H1 (cell line): ENCODE measurements around the gene FOXL3. TPM values are rescaled to one million over a fixed set of nuclear protein-coding genes. Genes with fewer than 3 reads are reported as not detected.

ENCODE experiments used
- CTCF ChIA-PET: fragments of 300-600 bp; sonication (Branson Sonifier 250); formaldehyde crosslinking; loops from one replicate; lab custom pipeline; 2021; ENCODE audit not compliant: partially characterized antibody; lab: Charles Lee
- POLR2A ChIA-PET: fragments of 300-600 bp; sonication (Branson Sonifier 250); formaldehyde crosslinking; loops from one replicate; lab custom pipeline; 2021; ENCODE audit warnings: inconsistent platforms; ENCODE audit not compliant: partially characterized antibody; lab: Charles Lee
- DNase-seq, 2 experiments: peaks; one replicate each; pipeline versions ENCODE4 v3.0.0 to v3.0.0-alpha.2; 2010 to 2022; ENCODE audit warnings: low spot score in 2 of 2, low read depth in 1 of 2, mixed read lengths in 1 of 2
- FAIRE-seq: peaks from 2 replicates; lab custom pipeline; 2011; peaks lifted over from hg19 to GRCh38; lab: Jason Lieb, UNC
- H2AFZ ChIP-seq: 2 replicates; pipeline ENCODE4 v1.8.1; 2012; ENCODE audit warnings: low read length, inconsistent platforms
- H2AK5ac ChIP-seq: 2 replicates; pipeline ENCODE4 v1.6.1; 2013; ENCODE audit warnings: low read depth, low read length
- H2BK120ac ChIP-seq: replicated peaks from 2 replicates; pipeline ENCODE3; 2013; ENCODE audit warnings: low read depth, low read length, inconsistent platforms
- H2BK12ac ChIP-seq: 2 replicates; pipeline ENCODE4 v1.6.1; 2013; ENCODE audit warnings: low read depth, low read length
- H2BK15ac ChIP-seq: 2 replicates; pipeline ENCODE4 v1.6.1; 2013; ENCODE audit warnings: low read length
- H2BK20ac ChIP-seq: 2 replicates; pipeline ENCODE4 v1.6.1; 2013; ENCODE audit warnings: low read length
- H2BK5ac ChIP-seq: 2 replicates; pipeline ENCODE4 v1.6.1; 2013; ENCODE audit warnings: low read depth, low read length
- H3K14ac ChIP-seq: 2 replicates; pipeline ENCODE4 v1.6.1; 2013; ENCODE audit warnings: inconsistent platforms; ENCODE audit not compliant: insufficient read length
- H3K18ac ChIP-seq: 2 replicates; pipeline ENCODE4 v1.6.1; 2013; ENCODE audit warnings: low read length; ENCODE audit errors: extremely low read depth
- H3K23ac ChIP-seq: 2 replicates; pipeline ENCODE4 v1.6.1; 2013; ENCODE audit warnings: inconsistent platforms; ENCODE audit not compliant: insufficient read length
- H3K23me2 ChIP-seq: 2 replicates; pipeline ENCODE4 v1.6.1; 2013; ENCODE audit warnings: low read depth, low read length
- H3K27ac ChIP-seq: 2 replicates; pipeline ENCODE4 v1.6.1; 2011; ENCODE audit warnings: low read depth, low read length, inconsistent platforms
- H3K27me3 ChIP-seq, 4 experiments: replicated peaks in 1 of 4; 1 replicate in 1 of 4; 2 replicates in 3 of 4; pipeline versions ENCODE4 v1.6.1 to v1.8.1; 2011 to 2013; ENCODE audit warnings: low read length in 3 of 4, mild to moderate bottlenecking in 3 of 4, inconsistent platforms in 2 of 4, mixed read lengths in 2 of 4, moderate library complexity in 1 of 4; ENCODE audit not compliant: control insufficient read depth in 3 of 4, insufficient read depth in 3 of 4; ENCODE audit errors: extremely low read depth in 1 of 4
- H3K36me3 ChIP-seq, 4 experiments: 2 replicates each; pipeline versions ENCODE4 v1.6.1 to v1.8.1; 2011 to 2013; ENCODE audit warnings: mild to moderate bottlenecking in 4 of 4, low read length in 3 of 4, moderate library complexity in 2 of 4, control low read depth in 1 of 4, inconsistent platforms in 1 of 4; ENCODE audit not compliant: insufficient read depth in 4 of 4, control insufficient read depth in 2 of 4
- H3K4ac ChIP-seq: replicated peaks from 2 replicates; pipeline ENCODE3; 2013; ENCODE audit warnings: low read length, low read depth, mixed read lengths, inconsistent platforms; ENCODE audit not compliant: insufficient read length
- H3K4me1 ChIP-seq, 4 experiments: replicated peaks in 1 of 4; 1 replicate in 1 of 4; 2 replicates in 3 of 4; pipeline versions ENCODE4 v1.6.1 to v1.8.1; 2011 to 2013; ENCODE audit warnings: low read length in 3 of 4, inconsistent platforms in 2 of 4, mixed read lengths in 1 of 4; ENCODE audit not compliant: insufficient read depth in 4 of 4, control insufficient read depth in 3 of 4
- H3K4me2 ChIP-seq, 2 experiments: 2 replicates each; pipeline versions ENCODE4 v1.6.1 to v1.8.1; 2011 to 2013; ENCODE audit warnings: low read depth in 2 of 2, low read length in 2 of 2, control low read depth in 1 of 2, inconsistent platforms in 1 of 2, mild to moderate bottlenecking in 1 of 2; ENCODE audit not compliant: insufficient read depth in 1 of 2
- H3K4me3 ChIP-seq, 4 experiments: fragments of 200-600, 300-600 bp in 1 of 4; sonication (generic), shearing (Covaris generic), sonication (Bioruptor Twin) in 1 of 4; 2 replicates each; pipeline versions ENCODE4 v1.5.1 to v1.8.1; 2011 to 2016; ENCODE audit warnings: low read length in 4 of 4, low read depth in 3 of 4, control low read depth in 2 of 4, inconsistent platforms in 2 of 4, mild to moderate bottlenecking in 2 of 4, mixed read lengths in 1 of 4, moderate library complexity in 1 of 4; ENCODE audit not compliant: insufficient read depth in 2 of 4; ENCODE audit errors: extremely low read depth in 1 of 4
- H3K56ac ChIP-seq: replicated peaks from 2 replicates; pipeline ENCODE3; 2013; ENCODE audit warnings: low read depth, mild to moderate bottlenecking, mixed read lengths, low read length, inconsistent platforms; ENCODE audit not compliant: insufficient read length
- H3K79me1 ChIP-seq: 2 replicates; pipeline ENCODE4 v1.6.1; 2013; ENCODE audit warnings: low read depth, low read length, control low read depth
- H3K79me2 ChIP-seq, 2 experiments: 2 replicates each; pipeline versions ENCODE4 v1.6.1 to v1.8.1; 2012 to 2013; ENCODE audit warnings: low read length in 2 of 2, mild to moderate bottlenecking in 2 of 2, inconsistent platforms in 1 of 2; ENCODE audit not compliant: insufficient read depth in 2 of 2, control insufficient read depth in 1 of 2
- H3K9ac ChIP-seq, 4 experiments: replicated peaks in 1 of 4; 1 replicate in 1 of 4; 2 replicates in 3 of 4; pipeline versions ENCODE4 v1.6.1 to v1.8.1; 2011 to 2013; ENCODE audit warnings: low read depth in 3 of 4, low read length in 3 of 4, control low read depth in 2 of 4, mild to moderate bottlenecking in 2 of 4, moderate library complexity in 2 of 4, inconsistent platforms in 1 of 4; ENCODE audit errors: extremely low read depth in 1 of 4
- H3K9me3 ChIP-seq, 2 experiments: 2 replicates each; pipeline versions ENCODE4 v1.6.1 to v1.8.1; 2012 to 2013; ENCODE audit warnings: mild to moderate bottlenecking in 2 of 2, moderate library complexity in 2 of 2, control low read depth in 1 of 2, inconsistent platforms in 1 of 2, low read depth in 1 of 2, low read length in 1 of 2, mixed read lengths in 1 of 2; ENCODE audit not compliant: insufficient read depth in 2 of 2
- H4K20me1 ChIP-seq, 2 experiments: replicated peaks in 1 of 2; 2 replicates each; pipeline versions ENCODE3 to v1.8.1; 2011 to 2013; ENCODE audit warnings: inconsistent platforms in 2 of 2, low read length in 2 of 2, mild to moderate bottlenecking in 1 of 2; ENCODE audit not compliant: insufficient read depth in 2 of 2, control insufficient read depth in 1 of 2
- H4K5ac ChIP-seq: 2 replicates; pipeline ENCODE4 v1.6.1; 2013; ENCODE audit warnings: low read length, low read depth, mixed read lengths, inconsistent platforms; ENCODE audit not compliant: insufficient read length
- H4K8ac ChIP-seq: 2 replicates; pipeline ENCODE4 v1.8.0; 2013; ENCODE audit warnings: mild to moderate bottlenecking, moderate library complexity, low read length, inconsistent platforms; ENCODE audit not compliant: insufficient read depth; ENCODE audit errors: extremely low read depth
- H4K91ac ChIP-seq: replicated peaks from 2 replicates; pipeline ENCODE3; 2013; ENCODE audit warnings: low read length, mixed read lengths, inconsistent platforms; ENCODE audit not compliant: insufficient read length
- ASH2L ChIP-seq: fragments of 200-600, 300-600 bp; sonication (generic); IDR thresholded peaks from one replicate; pipeline ENCODE4 v1.7.1; 2017; ENCODE audit warnings: low read length
- ATF2 ChIP-seq: IDR thresholded peaks from 2 replicates; pipeline ENCODE4 v1.6.1; 2012; ENCODE audit warnings: low read length, inconsistent platforms
- CBX5 ChIP-seq: fragments of 300-800, 300-1000 bp; sonication (generic); IDR thresholded peaks from 2 replicates; pipeline ENCODE4 v1.7.1; 2016; ENCODE audit warnings: antibody characterized with exemption, low read length, low read depth
- GTF2F1 ChIP-seq: IDR thresholded peaks from 2 replicates; pipeline ENCODE4 v1.6.1; 2012; ENCODE audit warnings: low read depth, low read length, improper control_type of control experiment, borderline replicate concordance
- HDAC2 ChIP-seq, 2 experiments: fragments of 300-600 bp in 1 of 2; sonication (generic) in 1 of 2; IDR thresholded peaks; 2 replicates each; pipeline ENCODE4 v1.6.1; 2011 to 2012; ENCODE audit warnings: low read depth in 2 of 2, low read length in 2 of 2, mild to moderate bottlenecking in 2 of 2, moderate library complexity in 2 of 2, borderline replicate concordance in 1 of 2, inconsistent platforms in 1 of 2
- KDM1A ChIP-seq: fragments of 200-600, 300-600 bp; sonication (generic); IDR thresholded peaks from 2 replicates; pipeline ENCODE4 v1.7.1; 2016; ENCODE audit warnings: mild to moderate bottlenecking, low read length, borderline replicate concordance
- POU5F1 ChIP-seq: IDR thresholded peaks from 2 replicates; pipeline ENCODE4 v1.6.1; 2011; ENCODE audit warnings: low read depth, mild to moderate bottlenecking, low read length, moderate library complexity
- WGBS, 2 experiments: shearing (Covaris generic) in 1 of 2; methylation state at CpG; one replicate each; pipeline versions ENCODE4 v1.1.6 to v1.1.7; 2013 to 2015; ENCODE audit warnings: low lambda C conversion rate in 2 of 2, mixed read lengths in 2 of 2, inconsistent platforms in 1 of 2, low coverage in 1 of 2, missing lambda C conversion rate in 1 of 2; ENCODE audit not compliant: insufficient replicate concordance in 2 of 2, insufficient coverage in 1 of 2, insufficient read length in 1 of 2; ENCODE audit errors: extremely low coverage in 1 of 2, missing lambda C conversion rate in 1 of 2; 5-methylcytosine and 5-hydroxymethylcytosine counted together
- polyA plus RNA-seq, 7 experiments: library from polyadenylated mRNA; depleted of rRNA in 3 of 7; stranded (reverse) in 5 of 7; unstranded in 2 of 7; fragments of >200 nt in 5 of 7; fragments of 200-250 nt in 2 of 7; gene quantifications; 1 replicate in 5 of 7; 2 replicates in 1 of 7; 4 replicates in 1 of 7; pipeline versions ENCODE4 v1.2.1 to v1.2.3, GENCODE V29; 2011 to 2013; ENCODE audit warnings: missing spikeins in 2 of 7, mixed read lengths in 2 of 7
- total RNA-seq: library from RNA; stranded (reverse); fragmentation: NEBNext Ultra II Directional; extraction: Animal tissue kit (Norgen Biotek cat#: 25700); gene quantifications from 2 replicates; pipeline ENCODE4 v1.2.1, GENCODE V29; 2021

Gene FOXL3
- total and polyA plus RNA-seq, 2 of the 8 experiments (the other 6 are each of a cell fraction or from before 2014, with no cell fraction given): not detected

- H3K27ac ChIP-seq: no peak overlapping the region
- H3K27me3 ChIP-seq: peaks cover 0 to 2% (median 0%) of the 10 kb centered on the region in 4 experiments; a peak in 1 of 7 replicates
- no peak overlapping the region for H2BK5ac ChIP-seq
- no peaks in the 10 kb centered on the region for H4K20me1 ChIP-seq
- no peak overlapping the region for H2BK20ac ChIP-seq
- H3K36me3 ChIP-seq: no peaks in the 10 kb centered on the region
- CTCF ChIA-PET: interaction anchor here (0.7 kb wide), 1 partner anchor 494 kb away, joined by 3 read pairs; no protein-coding TSS in a partner anchor
- no peak overlapping the region for H2AK5ac ChIP-seq
- H4K91ac ChIP-seq: no peak overlapping the region
- TF ChIP-seq POU5F1: no peak
- no peak for TF ChIP-seq KDM1A
- no peak for TF ChIP-seq CBX5
- no peak for TF ChIP-seq GTF2F1
- TF ChIP-seq ATF2: no peak
- no peak for TF ChIP-seq ASH2L
- no peak for TF ChIP-seq HDAC2 (IDR thresholded peaks at IDR 0.05; ENCODE audit: borderline replicate concordance in 1 of 2, low read depth in 2 of 2, low read length in 2 of 2)
- H3K9me3 ChIP-seq: peaks cover 17 to 32% of the 10 kb centered on the region in 2 experiments
- FAIRE-seq: no peak
- no peak overlapping the region for H3K18ac ChIP-seq
- H3K9ac ChIP-seq: no peak overlapping the region
- no peak overlapping the region for H2BK120ac ChIP-seq
- H3K79me1 ChIP-seq: no peaks in the 10 kb centered on the region
- H4K8ac ChIP-seq: no peak overlapping the region
- no peak overlapping the region for H2AFZ ChIP-seq
- no peak overlapping the region for H4K5ac ChIP-seq
- no peaks in the 10 kb centered on the region for H3K23me2 ChIP-seq
- H3K79me2 ChIP-seq: no peaks in the 10 kb centered on the region
- 91% methylated on average over 9 of the region's 10 CpGs; no CpG with 5 or more reads in 1 of the 2 experiments for WGBS, 2 experiments
- H3K4ac ChIP-seq: no peak overlapping the region
- POLR2A ChIA-PET: no interaction called here
- H3K56ac ChIP-seq: no peak overlapping the region
- no peaks in the 10 kb centered on the region for H3K4me1 ChIP-seq
- H3K14ac ChIP-seq: no peak overlapping the region
- H3K4me3 ChIP-seq: no peak overlapping the region
- no peak for DNase-seq
- H2BK12ac ChIP-seq: no peak overlapping the region
- no peak overlapping the region for H2BK15ac ChIP-seq
- no peak overlapping the region for H3K23ac ChIP-seq
- no peak overlapping the region for H3K4me2 ChIP-seq
These were observed 10.1 kb upstream of the FOXL3 start for GRCh38 chr7:279821-280220.
